Measurements from ENCODE around the gene ARL2BP.
"Not testable (repeated sequence)": the region's sequence is repeated elsewhere in the genome, so short reads cannot be mapped to it uniquely, and the experiment has no call there.

The ARL2BP gene

DNA sequence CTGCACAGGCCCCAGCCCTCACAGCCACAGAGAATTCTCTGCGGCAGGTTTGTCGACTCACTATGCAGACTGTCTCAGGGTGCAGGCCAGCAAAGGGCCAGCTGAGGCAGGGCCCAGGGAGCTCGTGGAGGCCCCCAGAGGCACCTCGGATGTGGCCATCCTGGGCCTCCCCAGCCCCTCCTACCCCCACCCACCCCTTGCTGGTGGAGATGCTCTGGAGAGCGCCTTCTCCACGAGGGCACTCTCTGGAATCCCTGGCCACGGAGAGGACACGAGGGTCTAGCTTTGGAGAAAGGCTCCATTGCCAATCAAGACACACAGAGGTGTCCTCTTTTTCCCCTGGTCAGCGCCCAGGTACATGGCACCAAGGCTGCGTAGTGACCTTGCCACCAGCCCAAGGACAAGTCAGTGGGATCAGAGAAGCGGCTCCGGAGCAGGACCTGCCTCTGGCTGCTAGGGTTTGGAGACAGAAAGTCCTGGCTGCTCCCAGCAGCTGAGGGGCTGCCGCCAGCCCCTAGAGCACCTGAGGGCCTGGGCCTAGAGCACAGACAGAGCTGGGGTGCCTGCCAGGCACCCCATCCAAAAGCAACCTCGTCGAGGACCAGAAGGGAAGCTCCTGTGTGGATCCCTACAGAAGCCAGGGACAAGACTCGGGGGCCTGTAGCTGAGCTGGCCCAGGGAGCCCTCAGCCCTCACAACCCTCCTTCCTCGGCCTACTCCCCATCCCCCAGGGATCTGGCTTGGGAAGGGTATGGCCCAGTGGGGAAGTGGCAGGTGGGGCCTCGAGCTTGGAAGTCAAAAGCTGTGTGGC lies 18.7 kb downstream of the ARL2BP start:
- in situ Hi-C loops (cut with MboI; ENCODE audit: low sequenced_read_pairs): no loop called here

DNA sequence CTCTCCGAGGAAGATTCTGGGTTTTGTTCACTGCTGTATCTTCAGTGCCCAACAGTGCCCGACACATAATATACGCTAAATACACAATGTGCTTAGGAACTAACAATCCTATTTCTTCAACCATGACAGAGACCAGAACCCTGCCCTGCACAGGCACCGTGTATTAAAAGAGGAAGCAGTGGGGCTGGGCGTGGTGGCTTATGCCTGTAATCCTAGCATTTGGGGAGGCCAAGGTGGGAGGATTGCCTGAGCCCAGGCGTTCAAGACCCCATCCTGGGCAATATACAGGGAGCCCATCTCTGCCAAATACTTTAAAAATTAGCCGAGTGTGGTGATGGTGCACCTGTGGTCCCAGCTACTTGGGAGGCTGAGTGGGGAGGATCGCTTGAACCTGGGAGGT lies 19.3 kb downstream of the ARL2BP start:
- in situ Hi-C loops (cut with MboI; ENCODE audit: low sequenced_read_pairs): no loop called here

DNA sequence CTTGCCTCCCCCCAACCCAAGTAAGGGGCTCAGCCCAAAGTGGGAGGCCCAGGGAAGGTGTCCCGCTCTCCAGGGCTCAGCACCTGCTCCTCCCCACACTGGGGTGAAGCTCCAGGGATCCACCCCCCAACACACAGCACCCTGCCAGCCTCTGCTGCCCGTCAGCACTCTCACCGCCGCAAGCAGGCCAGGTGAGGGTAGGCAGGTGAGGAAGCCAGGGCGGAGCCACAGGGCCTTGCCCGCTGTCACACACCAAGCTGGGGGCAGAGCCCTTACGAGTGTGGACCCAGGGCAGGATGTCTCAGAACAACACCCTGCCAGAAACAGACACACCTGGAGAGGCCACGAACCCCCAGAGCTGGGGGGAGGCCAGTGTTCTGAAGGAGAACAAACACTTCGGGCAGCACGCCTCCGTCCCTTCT lies 19.9 kb downstream of the ARL2BP start:
- in situ Hi-C loops (cut with MboI; ENCODE audit: low sequenced_read_pairs): no loop called here

DNA sequence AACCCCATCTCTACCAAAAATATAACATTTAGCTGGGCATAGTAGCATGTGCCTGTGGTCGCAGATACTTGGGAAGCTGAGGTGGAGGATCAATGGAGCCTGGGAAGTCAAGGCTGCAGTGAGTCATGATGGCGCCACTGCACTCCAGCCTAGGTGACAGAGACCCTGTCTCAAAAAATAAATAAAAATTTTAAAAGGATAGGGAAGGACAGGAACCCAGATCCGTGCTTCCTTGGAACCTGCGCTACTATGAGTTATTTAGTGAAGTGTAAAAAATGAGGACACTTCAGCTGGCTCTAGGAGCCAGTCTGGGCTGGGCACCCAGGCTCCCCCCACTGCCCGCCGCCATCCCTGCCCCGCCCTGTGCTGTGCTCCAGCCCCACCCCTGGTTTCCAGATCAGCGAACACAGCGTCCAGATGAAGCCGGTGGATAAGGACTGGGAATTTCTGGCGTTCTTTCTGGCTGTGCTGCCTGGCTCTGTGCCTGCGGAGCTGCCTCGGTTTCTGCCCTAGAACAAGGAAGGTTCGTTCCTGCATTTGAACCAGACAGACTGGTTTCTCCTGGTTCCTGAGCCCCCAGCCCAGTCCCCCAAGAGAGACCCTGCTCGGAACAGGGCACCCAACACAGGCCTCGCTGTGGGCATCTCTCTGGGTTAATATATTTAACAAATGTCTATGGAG lies 20.9 kb downstream of the ARL2BP start:
- in situ Hi-C loops (cut with MboI; ENCODE audit: low sequenced_read_pairs): no loop called here

DNA sequence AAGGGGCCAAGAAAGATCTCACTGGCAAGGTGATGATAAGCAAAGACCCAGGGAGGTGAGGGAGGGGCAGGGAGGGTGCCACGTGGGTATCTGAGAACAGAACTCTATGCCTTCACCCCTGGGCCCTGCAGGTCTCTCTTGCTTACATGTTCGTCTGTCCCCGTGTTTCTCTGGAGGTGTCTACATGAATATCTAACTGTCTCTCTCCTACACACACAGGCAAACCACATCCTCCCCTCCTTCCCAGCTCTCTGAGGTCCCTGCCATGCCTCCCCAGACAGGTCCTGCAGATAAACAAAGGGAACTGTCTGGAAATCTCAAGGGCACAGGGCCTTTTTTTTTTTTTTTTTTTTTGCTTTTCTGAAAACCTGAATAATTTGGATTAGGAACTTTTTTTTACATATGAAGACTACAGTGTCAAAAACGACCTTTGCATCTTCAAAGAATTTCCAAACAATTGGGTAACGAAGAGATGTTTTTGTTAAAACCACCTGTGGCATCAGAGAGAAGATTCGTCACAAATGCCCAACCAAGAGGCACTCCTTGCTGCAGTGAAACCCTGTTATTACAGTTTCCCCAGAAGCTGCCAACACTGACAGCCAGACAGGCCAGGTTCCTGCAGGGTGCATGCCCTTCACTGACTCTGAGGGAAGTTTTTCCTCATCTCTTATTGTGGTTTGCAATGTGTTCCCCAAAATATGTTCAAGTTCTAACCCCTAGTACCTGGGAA lies 21.6 kb downstream of the ARL2BP start:
- in situ Hi-C loops (cut with MboI; ENCODE audit: low sequenced_read_pairs): no loop called here

DNA sequence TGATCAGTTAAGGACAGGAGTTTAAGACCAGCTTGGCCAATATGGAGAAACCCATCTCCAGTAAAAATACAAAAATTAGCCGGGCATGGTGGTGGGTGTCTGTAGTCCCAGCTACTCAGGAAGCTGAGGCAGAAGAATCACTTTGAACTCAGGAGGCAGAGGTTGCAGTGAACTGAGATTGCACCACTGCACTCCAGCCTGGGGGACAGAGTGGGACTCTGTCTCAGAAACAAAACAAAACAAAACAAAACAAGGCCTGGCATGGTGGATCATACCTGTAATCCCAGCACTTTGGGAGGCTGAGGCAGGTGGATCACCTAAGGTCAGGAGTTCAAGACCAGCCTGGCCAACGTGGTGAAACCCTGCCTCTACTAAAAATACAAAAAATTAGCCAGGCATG lies 22.3 kb downstream of the ARL2BP start:
- in situ Hi-C loops (cut with MboI; ENCODE audit: low sequenced_read_pairs): not testable (repeated sequence)

DNA sequence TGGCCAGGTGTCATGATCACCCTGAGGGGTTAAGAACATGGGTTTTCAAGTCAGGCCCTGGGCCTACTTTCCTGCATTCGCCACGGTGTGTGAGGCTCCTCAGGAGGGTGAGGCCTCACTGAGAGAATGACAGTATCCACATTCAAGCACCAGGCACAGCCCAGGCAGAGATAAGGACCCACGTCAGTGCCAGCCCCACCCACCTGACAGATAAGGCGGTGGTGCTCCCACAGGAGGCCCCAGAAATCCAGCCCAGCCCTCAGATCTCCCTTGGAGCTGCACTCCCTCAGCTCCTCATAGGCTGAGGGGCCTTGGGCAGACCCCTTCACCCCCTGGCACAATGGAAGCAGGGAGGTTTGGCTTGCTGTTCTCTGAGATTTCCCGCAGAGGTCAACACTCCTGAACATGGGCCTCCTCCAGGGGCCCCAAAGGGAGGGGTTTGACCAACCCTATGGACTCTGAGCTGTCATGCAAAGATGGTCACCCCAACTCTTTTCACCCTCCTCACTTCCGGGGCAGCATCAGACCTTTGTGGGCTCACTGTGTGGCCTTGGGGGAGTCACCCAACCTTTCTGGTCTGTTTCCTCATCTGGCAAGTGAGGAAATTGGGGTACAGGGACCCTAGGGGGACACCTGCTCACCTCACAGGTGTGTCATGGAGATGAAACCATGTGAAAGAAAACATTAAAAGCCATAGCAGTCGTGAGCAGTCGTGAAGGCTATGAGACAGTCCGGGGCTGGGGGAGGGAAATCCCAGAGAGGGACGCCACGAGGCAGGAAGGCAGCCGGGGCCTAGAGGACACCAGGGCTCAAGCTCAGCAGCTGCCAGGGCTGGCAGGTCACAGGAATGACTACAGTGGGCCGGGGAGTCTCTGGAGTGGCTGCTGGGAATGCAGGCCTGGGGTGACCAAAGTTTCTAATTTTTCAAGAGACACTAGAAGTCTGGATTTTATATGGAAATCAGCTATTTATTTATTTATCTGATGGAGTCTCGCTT lies 24.0 kb downstream of the ARL2BP start:
- in situ Hi-C loops (cut with MboI; ENCODE audit: low sequenced_read_pairs): no loop called here

DNA sequence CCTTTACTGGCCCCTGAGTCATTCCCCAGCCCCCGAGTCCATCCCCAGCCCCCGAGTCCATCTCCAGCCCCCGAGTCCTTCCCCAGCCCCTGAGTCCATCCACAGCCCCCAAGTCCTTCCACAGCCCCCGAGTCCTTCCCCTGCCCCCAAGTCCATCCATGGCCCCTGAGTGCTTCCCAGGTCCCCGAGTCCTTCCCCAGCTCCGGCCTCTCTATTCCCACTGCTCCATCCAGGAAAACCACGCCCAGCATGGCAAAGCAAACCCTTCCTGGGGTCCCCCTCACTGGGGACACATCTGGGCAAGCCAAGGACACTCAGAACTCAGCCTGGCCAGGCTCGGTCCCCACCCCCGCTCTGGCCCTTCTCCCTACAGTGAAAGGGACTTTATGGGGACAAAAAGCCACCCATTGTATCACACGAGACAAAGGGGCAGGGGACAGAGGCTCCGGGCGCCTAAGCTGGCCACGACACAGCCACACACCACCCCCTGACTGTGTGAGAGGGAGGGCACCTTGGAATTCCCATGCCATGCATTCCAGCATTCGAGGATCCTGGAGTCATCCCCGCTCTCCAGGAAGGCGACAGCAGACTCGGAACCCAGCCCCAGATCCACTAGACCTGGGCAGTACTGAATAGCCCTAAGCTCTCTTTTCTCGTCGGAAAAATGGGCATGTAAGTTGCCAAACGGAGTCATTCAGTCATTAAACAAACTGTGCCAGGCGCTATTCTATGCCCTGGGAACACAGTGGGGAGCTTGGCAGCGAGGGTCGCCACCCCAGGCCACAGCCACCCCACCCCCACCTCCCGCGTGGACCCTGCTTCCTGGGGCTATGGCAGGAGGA lies 25.4 kb downstream of the ARL2BP start:
- in situ Hi-C loops (cut with MboI; ENCODE audit: low sequenced_read_pairs): no loop called here

DNA sequence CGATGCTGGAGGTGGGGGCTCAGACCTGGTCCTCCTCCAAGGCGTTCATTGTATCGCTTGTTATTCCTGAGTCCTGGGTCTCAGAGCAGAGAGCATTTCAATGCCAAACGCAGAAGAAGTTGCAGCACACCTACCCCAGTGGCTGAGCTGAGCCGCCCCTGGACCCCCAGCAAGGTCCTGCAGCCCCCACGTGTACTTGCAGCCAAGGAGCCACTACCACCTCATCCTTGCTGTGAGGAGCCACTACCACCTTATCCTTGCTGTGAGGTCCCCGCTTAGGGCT lies 25.9 kb downstream of the ARL2BP start:
- in situ Hi-C loops (cut with MboI; ENCODE audit: low sequenced_read_pairs): no loop called here

DNA sequence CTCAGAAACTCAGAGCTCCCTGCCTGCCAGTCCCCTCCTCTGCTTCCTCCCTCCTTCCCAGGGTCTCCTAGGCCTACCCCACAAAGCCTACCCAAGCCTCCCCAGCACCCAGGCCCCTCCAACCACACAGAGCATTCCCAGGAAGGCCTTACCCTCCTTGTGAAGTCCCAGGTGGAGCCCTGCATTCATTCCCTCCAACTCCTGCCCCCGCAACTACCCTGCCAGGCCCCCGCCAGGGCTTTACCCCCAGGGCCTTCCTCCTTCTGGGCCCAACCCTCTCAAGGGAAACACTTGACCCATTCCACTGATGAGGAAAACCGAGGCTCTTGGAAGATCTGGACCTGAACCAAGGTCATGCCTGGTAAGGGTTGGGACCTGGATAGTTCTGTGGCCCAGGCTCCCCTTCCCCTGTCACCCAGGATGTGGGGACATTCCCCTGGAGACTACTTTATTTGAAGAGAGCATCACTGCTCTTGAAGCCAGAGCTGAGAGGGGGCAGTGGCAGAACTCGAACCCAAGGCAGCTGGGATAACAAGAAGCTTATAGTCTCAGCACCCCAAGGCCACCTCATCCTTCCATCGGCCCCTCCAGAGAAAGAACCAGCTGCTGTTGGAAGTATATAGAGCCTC lies 26.9 kb downstream of the ARL2BP start:
- in situ Hi-C loops (cut with MboI; ENCODE audit: low sequenced_read_pairs): no loop called here

DNA sequence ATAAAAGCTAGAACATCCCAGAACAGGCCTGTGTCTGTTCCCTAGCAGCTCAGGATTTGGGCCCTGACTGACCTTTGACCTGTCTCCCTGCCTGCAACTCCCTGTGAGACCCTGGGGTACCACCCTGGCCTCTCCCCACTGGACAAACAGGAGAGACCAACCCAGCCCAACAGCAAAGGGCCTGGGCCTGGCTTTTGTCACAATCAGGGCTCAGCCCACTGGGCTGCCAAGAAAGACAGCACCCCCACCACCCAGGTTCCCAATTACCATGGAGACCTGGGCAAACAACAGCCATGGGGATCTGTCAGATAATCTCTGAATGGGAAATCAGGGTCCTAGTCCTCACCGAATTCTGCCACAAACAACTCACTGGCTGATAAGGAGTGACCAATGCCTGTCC lies 28.3 kb downstream of the ARL2BP start:
- in situ Hi-C loops (cut with MboI; ENCODE audit: low sequenced_read_pairs): no loop called here

DNA sequence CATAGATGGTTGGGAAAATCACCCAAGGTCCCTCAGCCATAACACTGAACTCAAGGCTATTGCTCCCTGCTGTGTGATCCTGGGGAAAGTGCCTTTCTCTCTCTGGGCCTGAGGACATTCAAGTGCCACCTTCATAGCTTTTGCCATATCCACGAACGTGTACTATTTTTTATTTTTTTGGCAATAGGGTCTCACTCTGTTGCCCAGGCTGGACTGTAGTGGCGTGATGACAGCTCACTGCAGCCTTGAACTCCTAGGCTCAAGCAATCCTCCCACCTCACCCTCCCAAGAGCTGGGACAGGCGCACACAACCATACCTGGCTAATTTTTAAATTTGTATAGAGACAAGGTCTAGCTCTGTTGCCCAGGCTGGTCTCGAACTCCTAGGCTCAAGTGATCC lies 28.8 kb downstream of the ARL2BP start:
- in situ Hi-C loops (cut with MboI; ENCODE audit: low sequenced_read_pairs): no loop called here

DNA sequence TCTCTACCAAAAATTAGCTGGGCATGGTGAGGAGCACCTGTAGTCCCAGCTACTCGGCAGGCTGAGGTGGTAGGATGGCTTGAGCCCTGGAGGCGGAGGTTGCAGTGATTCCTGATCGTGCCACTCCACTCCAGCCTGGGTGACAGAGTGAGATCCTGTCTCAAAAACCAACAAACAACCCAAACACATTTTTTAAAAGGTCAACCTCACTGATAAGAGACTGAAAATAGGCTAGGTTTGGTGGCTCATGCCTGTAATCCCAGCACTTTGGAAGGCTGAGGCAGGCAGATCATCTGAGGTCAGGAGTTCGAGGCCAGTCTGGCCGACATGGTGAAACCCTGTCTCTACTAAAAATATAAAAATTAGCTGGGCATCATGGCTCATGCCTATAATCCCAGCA lies 30.9 kb downstream of the ARL2BP start:
- in situ Hi-C loops (cut with MboI; ENCODE audit: low sequenced_read_pairs): not testable (repeated sequence)

DNA sequence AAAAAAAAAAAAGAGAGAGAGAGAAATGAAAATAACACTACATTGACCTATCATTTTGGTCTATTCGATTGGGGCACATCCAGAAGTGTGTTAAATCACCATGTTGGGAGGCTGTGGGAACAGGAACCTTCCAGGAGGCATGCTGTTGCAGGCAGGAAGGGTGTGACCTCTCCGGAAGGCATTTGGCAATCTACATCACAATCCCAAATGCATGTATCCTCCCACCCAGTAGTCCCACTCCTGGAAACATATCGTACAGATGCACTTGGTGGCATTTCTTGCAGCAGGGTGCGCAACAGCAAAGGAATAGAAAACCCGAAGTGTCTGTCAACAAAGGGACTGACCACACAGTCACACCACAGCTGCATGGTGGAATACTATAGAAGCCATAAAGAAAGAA lies 31.5 kb downstream of the ARL2BP start:
- in situ Hi-C loops (cut with MboI; ENCODE audit: low sequenced_read_pairs): no loop called here

DNA sequence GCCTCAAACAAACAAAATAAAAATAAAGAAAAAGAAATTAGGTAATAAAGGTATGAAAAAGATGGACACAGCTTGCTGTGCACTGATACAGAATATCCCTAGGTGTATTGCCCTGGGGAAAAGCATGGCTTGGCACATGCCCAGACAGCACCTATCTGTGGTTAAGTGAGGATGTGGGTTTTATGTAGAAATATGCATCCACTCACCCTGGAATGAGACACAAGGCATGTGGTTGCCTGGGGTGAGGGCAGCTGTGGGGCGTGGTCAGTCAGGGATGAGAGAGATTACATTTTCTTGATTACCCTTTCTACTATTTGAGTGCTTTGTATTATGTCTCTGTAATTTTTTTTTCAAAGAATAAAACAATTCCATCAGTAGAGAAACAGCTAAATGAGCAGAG lies 32.5 kb downstream of the ARL2BP start:
- in situ Hi-C loops (cut with MboI; ENCODE audit: low sequenced_read_pairs): no loop called here

DNA sequence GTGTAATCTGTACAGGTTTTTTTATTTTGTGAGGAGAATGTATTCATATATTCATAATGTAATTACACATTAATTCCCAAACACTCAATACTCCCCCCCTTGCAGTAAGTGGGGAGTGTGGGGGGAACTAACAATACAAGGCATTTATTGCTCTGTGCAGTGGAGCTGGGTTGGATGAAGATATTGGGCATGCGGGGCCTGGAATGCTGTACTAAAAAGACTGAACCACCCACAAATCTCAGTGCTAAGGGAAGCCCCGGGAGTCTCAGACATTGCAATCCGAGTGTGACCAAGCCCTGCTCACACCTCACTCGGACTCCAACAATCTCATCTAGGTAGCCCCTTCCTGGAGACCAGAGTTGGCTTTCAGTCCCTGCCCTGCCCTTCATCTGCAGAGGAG lies 33.4 kb downstream of the ARL2BP start:
- in situ Hi-C loops (cut with MboI; ENCODE audit: low sequenced_read_pairs): no loop called here

DNA sequence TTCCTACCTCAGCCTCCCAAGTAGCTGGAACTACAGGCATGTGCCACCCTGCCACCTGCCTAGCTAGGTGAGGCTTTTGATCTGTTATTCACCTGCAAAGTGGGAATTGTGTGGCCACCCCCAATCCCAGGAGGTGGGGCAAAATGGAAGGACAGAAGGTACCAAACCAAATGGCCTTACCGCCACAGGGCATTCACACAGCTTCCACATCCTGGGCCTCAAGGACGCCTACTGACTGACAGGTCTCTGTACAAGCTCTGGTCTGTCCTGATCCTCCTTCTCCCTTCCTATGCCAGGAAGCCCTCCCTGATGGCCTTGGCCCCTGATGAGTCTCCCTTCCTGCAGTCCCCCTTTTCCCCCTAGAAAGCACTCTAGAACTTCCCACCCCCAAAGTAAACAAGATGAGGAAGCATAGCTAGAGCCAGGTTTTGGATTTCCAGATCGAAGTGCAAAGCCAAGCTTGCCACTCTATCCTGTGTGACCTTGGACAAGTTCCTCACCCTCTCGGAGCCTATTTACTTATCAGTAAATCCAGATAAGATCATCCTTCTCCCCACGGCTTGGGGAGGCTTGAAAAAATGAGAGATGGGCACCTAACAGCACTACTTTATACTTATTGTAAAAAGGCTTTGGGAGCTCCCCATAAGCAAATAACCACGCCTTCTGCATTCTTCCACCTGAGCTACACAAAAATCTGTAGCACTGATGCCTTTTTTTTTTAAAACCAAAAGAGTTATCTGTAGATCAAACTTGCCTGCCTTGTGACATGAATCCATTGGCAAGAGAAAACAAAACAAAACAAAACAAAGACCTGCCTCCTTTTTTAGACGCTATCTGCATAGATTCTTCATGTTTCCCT lies 35.0 kb downstream of the ARL2BP start:
- in situ Hi-C loops (cut with MboI; ENCODE audit: low sequenced_read_pairs): no loop called here

DNA sequence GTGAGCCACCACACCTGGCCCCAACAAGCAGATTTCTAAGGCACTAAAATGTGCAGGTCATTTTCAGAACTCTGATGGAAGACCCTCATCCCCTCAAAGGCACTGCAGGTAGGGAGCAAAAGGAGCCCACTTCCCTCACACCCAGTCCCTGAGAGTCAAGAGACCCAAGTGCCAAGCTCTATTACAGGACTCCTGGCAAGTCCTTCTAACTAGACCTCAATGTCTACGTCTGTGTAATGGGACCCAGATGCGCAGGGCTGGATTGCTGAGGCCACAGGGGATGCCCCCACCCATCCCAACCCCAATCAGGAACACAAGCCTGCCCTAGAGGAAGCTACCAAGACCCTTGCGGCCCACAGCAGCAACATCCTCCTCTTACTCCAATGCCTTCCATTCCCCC lies 36.7 kb downstream of the ARL2BP start:
- in situ Hi-C loops (cut with MboI; ENCODE audit: low sequenced_read_pairs): no loop called here
